SK-N-MC (cell line): Measurements from ENCODE around the gene IL21R.

Experiments
- EZH2 ChIP-seq: fragments of 200-600 bp; sonication (generic); IDR thresholded peaks from one replicate; pipeline ENCODE4 v1.6.1; 2017; ENCODE audit warnings: antibody characterized with exemption
- FOXP2 ChIP-seq: optimal IDR thresholded peaks from 2 replicates; pipeline ENCODE3; 2011; ENCODE audit warnings: mild to moderate bottlenecking, moderate library complexity; ENCODE audit not compliant: insufficient read depth; ENCODE audit errors: extremely low read length, control extremely low read depth
- POLR2AphosphoS5 ChIP-seq: IDR thresholded peaks from 2 replicates; pipeline ENCODE4 v1.6.1; 2012; ENCODE audit warnings: mild to moderate bottlenecking, low read depth, low read length, borderline replicate concordance

- TF ChIP-seq EZH2 (no peak), POLR2AphosphoS5 (no peak), FOXP2 (no peak)
These were observed 93.2 kb downstream of the IL21R start for GRCh38 chr16:27495191-27495590.
